ENCODE data around the gene NELFE. TPM values are rescaled to one million over a fixed set of nuclear protein-coding genes. Genes with fewer than 3 reads are reported as not detected.

Gene NELFE
- total RNA-seq, 1 donor from 2014 or later, result 100 TPM

DNA sequence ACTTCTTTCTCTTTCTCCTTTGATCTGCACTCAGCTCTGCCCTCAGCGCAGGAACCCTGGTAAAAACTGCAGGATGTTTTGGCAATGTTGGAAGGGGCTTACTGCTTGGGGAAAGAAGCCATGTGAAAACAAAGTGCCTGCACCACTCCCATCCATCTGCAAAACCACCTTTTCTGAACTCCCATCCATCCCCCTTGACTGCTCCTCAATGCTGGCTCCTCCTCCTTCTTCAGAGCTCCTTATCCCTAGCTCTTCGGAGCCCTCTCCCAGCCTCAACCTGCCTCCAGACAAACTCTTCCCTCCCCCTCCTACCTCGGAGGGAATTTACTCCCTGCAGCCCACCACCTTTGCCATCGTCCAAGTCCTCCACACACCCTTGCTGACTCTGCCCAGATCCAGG is 52.6 kb downstream of the NELFE start:
- no peaks in the 10 kb centered on the region for H3K9me3 ChIP-seq
- no peak overlapping the region for H3K4me3 ChIP-seq
- TF ChIP-seq POLR2AphosphoS5 (IDR thresholded peaks at IDR 0.05; ENCODE audit: insufficient read depth in 1 of 2, low read depth in 1 of 2), result no peak
- intact Hi-C loops (cut with DNase I), result no loop called here
- H3K36me3 ChIP-seq, result no peaks in the 10 kb centered on the region
- no peak overlapping the region for H3K27ac ChIP-seq
- H3K4me1 ChIP-seq, result peaks cover 13% of the 10 kb centered on the region
- H3K27me3 ChIP-seq, result no peaks in the 10 kb centered on the region
- DNase-seq (ENCODE audit: extremely low spot score in 2 of 2), result no peak

- intact Hi-C loops (cut with DNase I), result no loop called here
- TF ChIP-seq, protein P1, sequence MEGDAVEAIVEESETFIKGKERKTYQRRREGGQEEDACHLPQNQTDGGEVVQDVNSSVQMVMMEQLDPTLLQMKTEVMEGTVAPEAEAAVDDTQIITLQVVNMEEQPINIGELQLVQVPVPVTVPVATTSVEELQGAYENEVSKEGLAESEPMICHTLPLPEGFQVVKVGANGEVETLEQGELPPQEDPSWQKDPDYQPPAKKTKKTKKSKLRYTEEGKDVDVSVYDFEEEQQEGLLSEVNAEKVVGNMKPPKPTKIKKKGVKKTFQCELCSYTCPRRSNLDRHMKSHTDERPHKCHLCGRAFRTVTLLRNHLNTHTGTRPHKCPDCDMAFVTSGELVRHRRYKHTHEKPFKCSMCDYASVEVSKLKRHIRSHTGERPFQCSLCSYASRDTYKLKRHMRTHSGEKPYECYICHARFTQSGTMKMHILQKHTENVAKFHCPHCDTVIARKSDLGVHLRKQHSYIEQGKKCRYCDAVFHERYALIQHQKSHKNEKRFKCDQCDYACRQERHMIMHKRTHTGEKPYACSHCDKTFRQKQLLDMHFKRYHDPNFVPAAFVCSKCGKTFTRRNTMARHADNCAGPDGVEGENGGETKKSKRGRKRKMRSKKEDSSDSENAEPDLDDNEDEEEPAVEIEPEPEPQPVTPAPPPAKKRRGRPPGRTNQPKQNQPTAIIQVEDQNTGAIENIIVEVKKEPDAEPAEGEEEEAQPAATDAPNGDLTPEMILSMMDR (IDR thresholded peaks at IDR 0.05), result no peak
- TF ChIP-seq POLR2A (IDR thresholded peaks at IDR 0.05) (no peak), POLR2AphosphoS5 (IDR thresholded peaks at IDR 0.05; ENCODE audit: insufficient read depth in 1 of 2, low read depth in 1 of 2) (no peak)
- no peak overlapping the region for H3K27ac ChIP-seq
- no peaks in the 10 kb centered on the region for H3K27me3 ChIP-seq
- H3K9me3 ChIP-seq, result no peaks in the 10 kb centered on the region
- no peak for DNase-seq (ENCODE audit: extremely low spot score in 2 of 2)
- peaks cover 20% of the 10 kb centered on the region for H3K4me1 ChIP-seq
- H3K36me3 ChIP-seq, result no peaks in the 10 kb centered on the region
- no peak overlapping the region for H3K4me3 ChIP-seq
Measured at GRCh38 chr6:31905041-31905440, 53.7 kb downstream of the NELFE start.

DNA sequence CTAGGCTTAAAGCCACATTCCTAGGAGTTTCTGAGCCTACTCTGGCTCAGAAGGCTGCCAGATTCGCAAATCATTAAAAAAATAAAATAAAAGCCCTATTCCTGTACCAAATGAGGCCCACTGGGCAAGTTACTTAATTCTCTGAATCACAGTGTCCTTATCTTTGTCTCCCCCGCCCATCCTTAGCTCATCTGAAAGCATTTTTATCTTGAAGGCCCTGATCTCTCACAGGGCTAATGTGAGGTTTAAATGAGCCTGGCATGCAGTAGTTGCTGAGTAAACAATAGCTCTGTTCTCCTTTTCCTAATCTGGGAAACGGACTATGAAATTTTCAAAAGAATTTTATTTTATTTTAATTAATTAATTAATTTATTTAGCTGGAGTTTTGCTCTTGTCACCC is 54.8 kb downstream of the NELFE start:
- peaks cover 31% of the 10 kb centered on the region for H3K4me1 ChIP-seq
- DNase-seq (ENCODE audit: extremely low spot score in 2 of 2), result no peak
- no peak overlapping the region for H3K4me3 ChIP-seq
- intact Hi-C loops (cut with DNase I), result loop anchor here (5.0 kb wide), 1 partner anchor 43 kb away; the partner anchor contains the start of gene CFB
- H3K27ac ChIP-seq, result peak overlapping the region; percentile 84
- H3K27me3 ChIP-seq, result no peaks in the 10 kb centered on the region
- no peaks in the 10 kb centered on the region for H3K36me3 ChIP-seq
- no peaks in the 10 kb centered on the region for H3K9me3 ChIP-seq
- TF ChIP-seq POLR2A (IDR thresholded peaks at IDR 0.05) (no peak), POLR2AphosphoS5 (IDR thresholded peaks at IDR 0.05; ENCODE audit: insufficient read depth in 1 of 2, low read depth in 1 of 2) (no peak)
- TF ChIP-seq, protein P1 (IDR thresholded peaks at IDR 0.05), result no peak

MicroRNAs within 50 kb of the gene (microRNA counts, 767-probe panel; counts per million panel counts)
- microRNA hsa-miR-1236, result 238 to 261 counts per million in 2 donors

Small RNAs within 50 kb of the gene (microRNA-seq; reads per million reads assigned to microRNA genes)
- gene MIR1236 (ENCODE audit: borderline number of aligned reads, borderline replicate concordance), result not detected

Small RNAs within 50 kb of the gene (small RNA-seq; reads per million reads assigned to genes)
- gene AL645922.1, result not detected

Other genes with a start within 250 kb of the NELFE start
- not detected for gene LY6G6D, start 243.6 kb downstream of the NELFE start, total RNA-seq
- gene LY6G6C, start 237.2 kb downstream of the NELFE start, total RNA-seq, result not detected
- gene MPIG6B, start 235.6 kb downstream of the NELFE start, total RNA-seq, result not detected
- 108 TPM for gene DDAH2, start 229.7 kb downstream of the NELFE start, total RNA-seq
- gene CLIC1, start 222.4 kb downstream of the NELFE start, total RNA-seq, result 250 TPM
- gene MSH5, start 219.0 kb downstream of the NELFE start, total RNA-seq, result 11.0 TPM
- gene SAPCD1, start 196.3 kb downstream of the NELFE start, total RNA-seq, result not detected
- gene VWA7, start 181.6 kb downstream of the NELFE start, total RNA-seq, result 0.74 TPM
- gene VARS1, start 163.2 kb downstream of the NELFE start, total RNA-seq, result 39.8 TPM
- gene LSM2, start 152.0 kb downstream of the NELFE start, total RNA-seq, result 51.6 TPM
- 0.98 TPM for gene HSPA1L, start 143.7 kb downstream of the NELFE start, total RNA-seq
- 345 TPM for gene HSPA1A, start 143.4 kb downstream of the NELFE start, total RNA-seq
- gene HSPA1B, start 131.2 kb downstream of the NELFE start, total RNA-seq, result 466 TPM
- gene NEU1, start 96.2 kb downstream of the NELFE start, total RNA-seq, result 26.0 TPM
- gene SLC44A4, start 80.0 kb downstream of the NELFE start, total RNA-seq, result 5.9 TPM
- gene EHMT2, start 61.3 kb downstream of the NELFE start, total RNA-seq, result 45.2 TPM
- 1.7 TPM for gene ZBTB12, start 56.9 kb downstream of the NELFE start, total RNA-seq
- 2.9 TPM for gene C2, start 31.3 kb downstream of the NELFE start, total RNA-seq
- gene CFB, start 12.9 kb downstream of the NELFE start, total RNA-seq, result 9.6 TPM
- gene SKIC2, start 204 bp upstream of the NELFE start, total RNA-seq, result 35.4 TPM
- gene DXO, start 13.2 kb upstream of the NELFE start, total RNA-seq, result 15.5 TPM
- 31.4 TPM for gene C4A, start 23.1 kb upstream of the NELFE start, total RNA-seq
- 23.1 TPM for gene C4B, start 55.8 kb upstream of the NELFE start, total RNA-seq
- 9.3 TPM for gene CYP21A2, start 79.4 kb upstream of the NELFE start, total RNA-seq
- 207 TPM for gene TNXB, start 150.4 kb upstream of the NELFE start, total RNA-seq
- gene ATF6B, start 169.3 kb upstream of the NELFE start, total RNA-seq, result 76.6 TPM
- 2.7 TPM for gene FKBPL, start 171.3 kb upstream of the NELFE start, total RNA-seq
- 8.8 TPM for gene PRRT1, start 193.0 kb upstream of the NELFE start, total RNA-seq
- gene PPT2, start 195.2 kb upstream of the NELFE start, total RNA-seq, result 31.9 TPM
- gene EGFL8, start 205.6 kb upstream of the NELFE start, total RNA-seq, result 13.3 TPM
- 35.1 TPM for gene AGPAT1, start 217.1 kb upstream of the NELFE start, total RNA-seq
- gene RNF5, start 219.4 kb upstream of the NELFE start, total RNA-seq, result 48.4 TPM
- 8.1 TPM for gene AGER, start 225.3 kb upstream of the NELFE start, total RNA-seq
- gene PBX2, start 231.2 kb upstream of the NELFE start, total RNA-seq, result 49.4 TPM
- 16.2 TPM for gene GPSM3, start 233.7 kb upstream of the NELFE start, total RNA-seq

Measured in vagina (tissue), 2 donors.